GM12872 (cell line): ENCODE data around the gene CHTOP.

Experiments used
- TF ChIP-seq, protein P1 (sequence below): IDR thresholded peaks from 3 replicates; pipeline ENCODE4 v1.5.1; 2011; ENCODE audit warnings: low read depth, mild to moderate bottlenecking, low read length, moderate library complexity; ENCODE audit not compliant: insufficient read depth

CHTOP gene

DNA sequence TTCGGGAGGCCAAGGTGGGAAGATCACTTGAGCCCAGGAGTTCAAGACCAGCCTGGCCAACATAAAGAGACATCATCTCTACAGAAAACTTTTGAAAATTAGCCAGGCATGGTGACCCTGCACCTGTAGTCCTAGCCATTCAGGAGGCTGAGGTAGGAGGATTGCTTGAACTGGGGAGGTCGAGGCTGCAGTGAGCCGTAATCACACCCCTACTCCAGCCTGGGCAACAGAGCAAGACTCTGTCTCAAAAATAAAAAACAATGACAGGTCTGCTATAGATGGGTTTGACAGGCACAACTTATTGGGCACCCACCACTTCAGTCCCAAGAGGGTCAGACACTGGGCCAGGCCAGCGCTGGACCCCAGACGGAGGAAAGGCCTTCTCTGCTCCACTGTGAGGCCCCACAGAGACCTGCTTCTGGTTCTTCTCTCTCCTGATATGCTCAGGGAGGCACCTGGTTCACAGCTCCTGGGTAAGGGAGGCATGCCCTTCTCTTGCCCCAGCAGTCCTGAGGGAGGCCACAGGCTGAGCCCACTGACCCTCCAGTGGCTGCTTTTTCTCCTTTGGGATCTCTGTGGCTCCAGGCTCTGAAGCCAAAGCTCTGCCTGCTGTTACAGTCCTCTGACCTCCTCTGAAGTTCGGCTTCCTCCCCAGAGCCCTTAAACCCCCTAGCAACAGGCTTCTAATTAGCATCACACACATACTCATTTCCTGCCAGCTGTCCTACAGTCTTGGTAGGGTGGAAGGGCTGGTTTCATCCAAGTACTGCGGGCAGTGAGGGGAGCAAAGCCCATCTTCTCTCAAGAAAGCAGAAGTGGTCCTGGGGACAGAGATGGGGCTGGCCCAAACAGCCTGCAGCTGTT lies 35.3 kb upstream of the CHTOP start:
- TF ChIP-seq, protein P1, sequence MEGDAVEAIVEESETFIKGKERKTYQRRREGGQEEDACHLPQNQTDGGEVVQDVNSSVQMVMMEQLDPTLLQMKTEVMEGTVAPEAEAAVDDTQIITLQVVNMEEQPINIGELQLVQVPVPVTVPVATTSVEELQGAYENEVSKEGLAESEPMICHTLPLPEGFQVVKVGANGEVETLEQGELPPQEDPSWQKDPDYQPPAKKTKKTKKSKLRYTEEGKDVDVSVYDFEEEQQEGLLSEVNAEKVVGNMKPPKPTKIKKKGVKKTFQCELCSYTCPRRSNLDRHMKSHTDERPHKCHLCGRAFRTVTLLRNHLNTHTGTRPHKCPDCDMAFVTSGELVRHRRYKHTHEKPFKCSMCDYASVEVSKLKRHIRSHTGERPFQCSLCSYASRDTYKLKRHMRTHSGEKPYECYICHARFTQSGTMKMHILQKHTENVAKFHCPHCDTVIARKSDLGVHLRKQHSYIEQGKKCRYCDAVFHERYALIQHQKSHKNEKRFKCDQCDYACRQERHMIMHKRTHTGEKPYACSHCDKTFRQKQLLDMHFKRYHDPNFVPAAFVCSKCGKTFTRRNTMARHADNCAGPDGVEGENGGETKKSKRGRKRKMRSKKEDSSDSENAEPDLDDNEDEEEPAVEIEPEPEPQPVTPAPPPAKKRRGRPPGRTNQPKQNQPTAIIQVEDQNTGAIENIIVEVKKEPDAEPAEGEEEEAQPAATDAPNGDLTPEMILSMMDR, result no peak

DNA sequence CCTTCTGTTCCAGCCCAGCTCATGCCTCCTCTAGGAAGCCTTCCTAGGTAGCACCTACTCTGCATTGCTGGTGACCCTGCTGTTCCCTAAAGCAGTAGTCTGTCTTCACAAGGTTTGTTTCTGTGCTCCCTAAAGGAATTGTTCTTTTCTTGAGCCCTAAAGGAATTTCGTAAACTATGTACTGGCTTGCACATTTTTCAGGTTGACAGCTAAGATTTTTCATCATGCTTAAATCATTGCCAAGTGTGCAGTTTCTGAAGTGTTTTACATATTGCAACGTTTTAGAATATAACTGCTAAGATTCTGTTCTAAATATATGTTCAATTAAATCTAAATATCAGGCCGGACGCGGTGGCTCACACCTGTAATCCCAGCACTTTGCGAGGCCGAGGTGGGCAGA lies 34.0 kb upstream of the CHTOP start:
- TF ChIP-seq, protein P1, result no peak

DNA sequence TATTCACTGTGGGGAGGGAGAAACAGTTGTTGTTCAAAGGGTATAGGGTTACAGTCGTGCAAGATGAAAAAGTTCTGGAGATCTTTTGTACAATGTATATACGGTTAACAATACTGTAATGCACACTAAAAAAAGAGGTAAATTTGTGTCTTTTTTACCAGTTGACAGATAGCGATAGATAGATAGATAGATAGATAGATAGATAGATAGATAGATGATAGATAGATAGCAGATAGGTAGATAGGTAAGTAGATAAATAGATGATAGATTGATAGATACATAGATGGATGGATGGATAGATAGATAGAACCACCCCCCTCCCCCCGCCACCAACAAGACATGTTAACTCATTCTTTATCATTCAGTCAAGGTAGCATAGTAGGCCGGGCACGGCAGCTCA lies 31.1 kb upstream of the CHTOP start:
- TF ChIP-seq, protein P1, result no peak

DNA sequence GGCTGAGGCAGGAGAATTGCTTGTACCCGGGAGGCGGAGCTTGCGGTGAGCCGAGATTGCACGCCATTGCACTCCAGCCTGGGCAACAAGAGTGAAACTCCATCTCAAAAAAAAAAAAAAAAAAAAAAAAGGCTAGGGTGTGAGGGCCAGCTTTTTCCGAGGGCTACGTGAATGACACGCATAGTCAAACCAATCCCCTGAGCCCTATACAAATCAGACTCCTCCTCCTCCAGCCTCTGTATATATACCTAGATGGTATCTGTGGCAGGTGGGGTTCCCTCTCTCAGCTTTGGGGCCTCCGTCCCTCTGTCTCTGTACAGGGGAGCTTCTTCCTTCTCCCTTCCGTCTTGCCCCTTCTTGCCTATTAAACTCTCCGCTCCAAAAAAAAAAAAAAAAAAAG lies 27.7 kb upstream of the CHTOP start:
- TF ChIP-seq, protein P1, result no peak

DNA sequence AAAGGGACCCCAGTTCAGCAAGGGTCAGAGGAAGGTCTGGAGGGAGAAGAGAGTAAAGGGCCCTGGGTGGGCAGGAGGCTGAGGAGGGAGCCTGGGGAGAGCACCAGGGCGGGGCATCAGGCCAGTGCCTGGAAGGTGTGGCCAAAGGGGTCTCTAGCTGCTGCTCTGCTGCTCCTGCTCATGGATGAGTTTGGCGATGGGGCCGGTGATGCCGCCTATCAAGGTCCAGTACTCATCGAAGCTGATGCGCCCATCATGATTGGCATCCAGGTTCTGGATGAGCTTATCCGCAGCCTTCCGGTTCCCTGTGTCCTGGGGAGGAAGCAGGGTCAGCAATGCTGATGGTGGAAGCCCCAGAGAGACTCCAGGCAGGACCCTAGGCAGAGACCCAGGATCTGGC lies 26.5 kb upstream of the CHTOP start:
- TF ChIP-seq, protein P1, result no peak

DNA sequence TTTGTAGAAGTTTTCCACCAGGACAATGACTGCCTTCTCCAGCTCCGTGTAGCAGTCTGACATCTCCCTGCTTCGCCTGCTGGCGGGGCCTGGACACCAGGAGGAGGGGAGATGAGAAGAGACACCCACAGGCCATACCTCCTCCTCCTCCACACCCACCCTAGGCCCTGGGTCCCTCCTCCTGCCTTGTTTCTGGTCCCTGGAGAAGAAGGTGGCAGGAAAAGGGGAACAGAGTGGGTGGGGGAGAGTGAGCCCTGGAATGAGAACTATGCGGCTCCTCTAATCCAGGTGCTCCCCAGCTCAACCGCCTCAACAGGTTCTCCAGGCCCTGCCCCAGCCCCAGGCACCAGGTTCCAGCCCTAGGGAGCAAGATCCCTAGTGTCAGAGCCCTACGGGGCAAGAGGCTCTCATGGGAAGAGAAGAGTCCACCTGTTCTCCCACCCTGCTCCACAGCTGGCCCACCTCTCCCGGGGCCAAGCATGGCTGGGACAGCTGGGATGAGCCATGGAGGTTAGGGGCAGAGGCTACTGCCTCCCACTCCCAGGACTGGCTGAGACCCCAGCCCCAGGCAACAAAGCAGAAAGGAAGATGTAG lies 25.7 kb upstream of the CHTOP start:
- TF ChIP-seq, protein P1, result no peak

DNA sequence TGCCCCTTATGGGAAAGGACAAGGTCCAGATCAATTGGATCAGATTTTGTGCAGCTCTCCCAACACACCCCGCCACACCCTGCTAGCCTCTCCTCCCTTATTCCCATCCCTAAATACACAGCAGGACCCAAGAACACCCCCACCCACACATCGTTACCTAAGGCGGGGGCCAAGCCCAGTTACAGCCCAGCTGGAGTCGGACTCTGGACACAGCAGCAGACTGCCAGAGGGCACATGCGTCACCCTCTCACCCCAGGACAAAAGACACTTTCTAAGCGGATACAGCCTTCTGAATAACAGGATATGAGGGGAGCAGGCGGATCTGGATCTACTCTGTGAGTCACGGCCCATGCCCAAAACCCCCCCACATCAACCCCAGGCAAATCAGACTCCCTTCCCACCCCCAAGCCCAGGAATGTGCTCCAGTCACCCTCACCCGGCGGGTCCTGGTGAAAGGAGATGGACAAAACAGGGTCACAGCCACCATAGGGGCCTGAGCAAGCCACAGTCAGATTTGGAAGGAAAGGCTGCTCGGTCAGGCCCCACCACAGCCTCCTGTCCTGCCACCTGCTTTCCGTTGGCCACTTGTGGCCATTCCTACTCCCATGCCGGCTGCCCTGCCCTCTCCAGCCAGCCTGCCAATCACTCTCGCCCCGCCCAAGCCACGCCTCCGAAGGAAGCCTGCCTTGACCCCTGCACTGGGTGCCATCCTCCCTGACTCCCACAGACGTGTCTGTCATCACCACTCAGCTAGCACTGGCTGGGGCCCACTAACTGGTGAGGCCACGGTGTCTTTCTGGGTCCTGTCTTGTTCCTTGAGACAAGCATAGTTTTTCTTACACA lies 24.9 kb upstream of the CHTOP start:
- TF ChIP-seq, protein P1, result no peak
